Activated CD8-positive, alpha-beta memory T cell treated with anti-CD3 and anti-CD28 coated beads, Interleukin-2, amount 50 U/mL, for 1 hour (primary cell): Measurements from ENCODE around the gene NPAS4.
A peak's percentile ranks its signal among the peaks of the same experiment; 100 is the strongest.
"Not testable (repeated sequence)": the region's sequence is repeated elsewhere in the genome, so short reads cannot be mapped to it uniquely, and the experiment has no call there.

Source experiments
- DNase-seq: peaks from one replicate; pipeline ENCODE4 v3.0.0-alpha.2; 2020; ENCODE audit errors: extremely low read depth

Gene NPAS4

GRCh38 chr11:66454828-66455227 is 34.0 kb downstream of the NPAS4 start:
- no peak for DNase-seq

DNA sequence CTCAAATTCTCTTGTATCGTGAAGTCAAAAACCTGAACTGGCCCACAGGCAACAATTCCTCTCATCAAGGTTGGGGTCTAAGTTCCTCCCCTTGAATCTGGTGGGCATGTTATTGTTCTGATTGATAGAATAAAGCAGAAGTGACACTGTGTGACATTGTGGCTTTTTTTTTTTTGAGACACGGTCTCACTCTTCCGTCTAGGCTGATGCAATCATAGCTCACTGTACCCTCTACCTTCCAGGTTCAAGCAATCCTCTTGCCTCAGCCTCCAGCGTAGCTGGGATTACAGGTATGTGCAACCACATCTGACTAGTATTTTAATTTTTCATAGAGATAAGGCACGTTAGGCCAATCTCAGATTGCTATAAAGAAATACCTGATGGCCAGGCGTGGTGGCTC is 37.0 kb downstream of the NPAS4 start:
- no peak for DNase-seq

DNA sequence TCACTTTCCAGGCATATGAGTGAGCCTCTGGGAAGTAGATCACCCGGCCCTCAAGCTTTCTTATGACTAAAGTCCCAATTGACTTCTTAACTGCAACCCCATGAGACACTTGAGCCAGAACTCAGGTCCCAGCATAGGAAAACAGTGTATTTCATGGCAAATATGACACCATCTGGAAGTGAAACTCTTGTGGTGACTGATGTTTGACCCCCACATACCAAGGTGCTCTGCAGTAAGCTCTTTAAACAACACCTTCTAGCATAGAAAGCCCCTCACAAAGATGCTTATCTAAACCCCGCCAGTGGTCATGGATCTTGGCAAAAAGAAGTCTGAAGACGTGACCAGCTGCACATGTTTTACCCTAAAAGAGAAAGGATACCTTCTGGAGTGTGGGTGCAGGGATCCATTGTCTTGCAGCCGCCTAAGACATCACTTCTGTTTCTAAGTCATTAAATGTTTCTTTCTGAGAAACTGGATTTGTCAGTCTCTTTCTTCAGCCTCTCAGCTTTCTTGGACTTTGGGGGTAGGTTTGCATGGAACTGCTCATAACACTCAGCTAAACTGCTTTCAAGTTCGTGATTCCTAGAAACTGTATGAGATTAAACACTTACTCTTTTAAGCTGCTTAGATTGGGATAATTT is 38.4 kb downstream of the NPAS4 start:
- no peak for DNase-seq

DNA sequence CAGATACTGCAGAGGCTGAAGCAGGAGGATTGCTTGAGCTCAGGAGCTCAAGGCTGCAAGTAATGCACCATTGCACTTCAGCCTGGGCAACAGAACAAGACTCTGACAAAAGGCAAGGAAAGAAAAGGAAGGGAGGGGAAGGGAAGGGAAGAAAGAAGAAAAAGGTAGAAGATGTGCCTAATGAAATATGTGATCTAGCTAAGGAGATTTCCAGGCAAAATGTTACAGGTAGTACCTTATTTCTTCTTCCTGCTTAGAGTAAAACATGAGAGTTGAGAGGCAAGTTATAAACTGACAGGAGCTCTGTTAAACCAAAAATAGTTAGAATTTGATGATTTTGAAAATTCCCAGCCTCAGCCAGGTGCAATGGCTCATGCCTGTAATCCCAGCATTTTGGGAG is 41.2 kb downstream of the NPAS4 start:
- no peak for DNase-seq

DNA sequence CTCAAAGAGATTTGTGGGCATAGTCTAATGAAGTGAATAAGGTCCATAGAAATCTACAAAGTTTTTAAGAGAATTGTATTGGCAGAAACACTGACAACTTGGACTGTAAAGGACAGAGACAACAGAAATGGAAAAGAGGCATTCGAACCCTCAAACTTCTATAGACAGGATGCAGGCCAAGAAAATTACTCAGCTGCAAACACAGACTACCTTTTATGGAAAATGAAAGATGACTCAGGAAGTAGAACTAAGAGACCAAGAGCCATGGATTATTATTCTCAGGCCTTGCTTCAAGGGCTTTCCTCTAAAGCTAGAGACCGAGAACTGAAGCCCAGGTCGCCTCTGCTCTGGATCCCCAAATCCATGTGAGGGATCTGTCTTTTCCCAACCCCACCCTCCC is 42.1 kb downstream of the NPAS4 start:
- DNase-seq = no peak

GRCh38 chr11:66464116-66464515 is 43.3 kb downstream of the NPAS4 start:
- DNase-seq = not testable (repeated sequence)

GRCh38 chr11:66464916-66465315 is 44.1 kb downstream of the NPAS4 start:
- DNase-seq = no peak

DNA sequence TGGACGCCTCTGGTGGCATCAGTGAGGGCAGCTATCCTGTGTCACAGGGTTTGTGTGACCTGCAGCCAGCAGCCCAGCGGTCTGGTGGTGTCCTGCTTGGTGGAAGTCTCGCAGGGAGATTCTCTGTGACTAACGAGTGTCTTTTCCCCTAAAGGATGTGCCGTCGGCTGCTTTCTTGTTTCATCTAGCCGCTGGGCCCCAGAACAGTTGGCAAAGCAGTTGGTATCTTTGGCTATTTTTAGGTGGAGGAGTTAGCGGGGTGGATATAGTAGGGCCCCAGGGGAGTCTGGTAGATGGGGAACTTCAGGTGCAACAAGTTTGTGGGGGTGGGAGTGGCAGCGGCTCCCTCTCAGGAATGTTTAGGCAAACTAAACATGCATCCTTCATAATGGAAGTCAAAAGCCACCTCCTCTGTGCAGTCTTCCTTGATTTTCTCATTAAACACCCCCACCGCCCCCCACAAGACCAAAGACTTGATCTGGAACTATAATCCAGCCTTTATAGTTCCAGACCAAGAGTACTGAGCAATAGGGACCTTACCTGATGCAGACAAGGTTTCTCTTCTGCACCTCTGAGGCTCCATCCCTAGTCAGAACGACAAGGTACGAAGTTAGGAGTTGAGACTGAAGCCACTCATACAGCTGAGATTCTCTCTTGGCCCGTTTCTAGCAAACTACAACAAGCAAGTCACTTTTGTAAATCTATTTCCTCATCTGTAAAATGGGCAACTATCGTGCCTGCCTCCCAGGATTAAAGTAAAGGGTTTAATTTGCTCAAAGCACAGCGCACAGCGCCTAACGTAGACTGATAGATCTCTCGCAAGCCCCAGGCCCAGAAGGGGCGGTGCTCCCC is 44.8 kb downstream of the NPAS4 start:
- no peak for DNase-seq

- DNase-seq = peak; percentile 72
Observed at GRCh38 chr11:66466225-66467033, 45.6 kb downstream of the NPAS4 start, which contains the start of gene PELI3. Gene PELI3 (plus strand): TSS chr11:66466905. CDS start chr11:66468129, 1,224 bp downstream.

GRCh38 chr11:66467034-66467659 is 46.3 kb downstream of the NPAS4 start:
- DNase-seq = no peak

- DNase-seq = no peak
Observed at GRCh38 chr11:66467756-66468155, 46.9 kb downstream of the NPAS4 start.

DNA sequence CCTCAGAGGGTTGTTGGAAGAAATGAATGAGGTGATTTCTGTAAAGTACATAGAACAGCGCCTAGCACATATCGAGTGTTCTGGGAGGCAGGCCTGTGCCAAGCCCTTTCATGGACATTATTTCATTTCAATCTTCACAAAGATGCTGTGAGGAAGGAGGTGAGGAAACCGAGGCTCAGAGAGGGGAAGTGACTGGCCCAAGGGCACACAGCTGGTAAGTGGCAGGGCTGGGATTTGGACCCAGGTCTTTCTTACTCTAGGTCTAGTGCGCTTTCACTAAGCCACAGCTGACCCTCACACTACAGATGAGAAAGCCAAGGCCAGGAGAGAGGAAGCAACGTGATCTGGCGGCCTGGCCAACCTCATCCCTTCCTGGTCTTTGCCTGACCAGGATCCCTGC is 47.9 kb downstream of the NPAS4 start:
- no peak for DNase-seq

- no peak for DNase-seq
Observed at GRCh38 chr11:66469441-66469840, 48.6 kb downstream of the NPAS4 start.

DNA sequence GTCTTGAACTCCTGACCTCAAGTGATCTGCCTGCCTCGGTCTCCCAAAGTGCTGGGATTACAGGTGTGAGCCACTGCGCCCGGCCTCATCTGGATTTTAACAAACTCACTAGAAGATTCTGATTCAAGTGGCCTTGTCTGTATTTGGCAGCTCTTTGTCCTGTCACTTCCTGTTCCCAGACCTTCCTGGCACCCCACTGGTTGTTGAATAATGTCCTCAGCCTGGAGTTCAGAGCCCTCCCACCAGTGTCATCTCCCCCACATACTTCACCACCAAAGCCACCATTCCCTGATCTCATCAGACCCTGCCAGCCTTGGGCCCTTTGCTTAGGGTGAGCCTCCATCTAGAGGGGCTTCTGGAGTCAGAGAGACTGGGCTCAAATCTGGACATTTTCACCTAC is 49.2 kb downstream of the NPAS4 start:
- no peak for DNase-seq

GRCh38 chr11:66471142-66471541 is 50.3 kb downstream of the NPAS4 start:
- DNase-seq = no peak

- no peak for DNase-seq
Observed at GRCh38 chr11:66472054-66472453, 51.2 kb downstream of the NPAS4 start.

DNA sequence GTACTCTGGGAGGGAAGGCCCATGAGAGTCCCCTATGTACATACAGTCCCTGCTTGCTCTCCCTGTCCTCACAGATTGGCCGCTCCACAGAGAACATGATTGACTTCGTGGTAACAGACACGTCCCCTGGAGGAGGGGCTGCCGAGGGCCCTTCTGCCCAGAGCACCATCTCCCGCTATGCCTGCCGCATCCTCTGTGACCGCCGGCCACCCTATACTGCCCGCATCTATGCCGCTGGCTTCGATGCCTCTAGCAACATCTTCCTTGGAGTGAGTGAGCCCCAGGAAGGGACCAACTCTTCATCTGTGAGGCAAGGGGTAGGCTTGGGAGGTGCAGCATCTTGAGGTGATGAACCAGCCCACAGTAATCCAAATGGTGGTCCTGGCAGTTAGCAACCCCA is 52.3 kb downstream of the NPAS4 start:
- DNase-seq = no peak

DNA sequence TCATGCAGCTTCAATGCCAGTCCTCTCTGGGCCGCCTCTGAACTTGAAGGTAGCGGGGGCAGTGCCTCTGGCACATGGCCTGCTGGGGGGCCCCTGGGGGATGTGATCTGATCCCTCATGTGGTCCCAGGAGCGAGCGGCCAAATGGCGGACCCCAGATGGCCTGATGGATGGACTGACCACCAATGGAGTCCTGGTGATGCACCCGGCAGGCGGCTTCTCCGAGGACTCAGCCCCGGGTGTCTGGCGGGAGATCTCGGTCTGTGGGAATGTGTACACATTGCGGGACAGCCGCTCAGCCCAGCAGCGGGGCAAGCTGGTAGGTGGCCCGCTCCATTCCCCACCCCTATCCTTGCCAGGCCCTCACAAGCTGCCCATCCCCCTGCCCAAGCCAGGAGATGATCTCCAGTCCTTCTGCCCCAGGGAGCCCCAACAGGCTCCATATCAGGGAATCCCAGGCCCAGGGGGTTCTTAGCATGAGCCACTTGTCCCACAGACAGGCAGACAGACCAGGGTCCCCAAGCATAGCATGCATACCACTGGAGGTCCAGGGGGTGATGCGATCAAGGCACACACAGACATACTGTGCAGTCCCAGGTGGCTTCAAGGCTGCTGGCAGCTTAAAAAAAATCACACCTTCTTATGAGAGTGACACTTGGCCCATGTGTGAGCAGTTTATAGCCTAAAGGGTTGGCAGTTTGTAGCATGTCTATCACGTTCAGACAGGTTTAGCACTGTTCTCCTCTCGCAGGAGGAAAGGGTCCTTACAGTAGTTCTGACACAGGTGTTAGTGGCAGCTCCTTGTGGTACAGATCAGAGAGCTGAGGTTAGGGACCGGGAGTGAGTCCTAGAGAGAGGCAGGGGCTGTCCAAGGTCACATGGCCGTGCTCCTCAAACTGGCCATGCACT is 53.0 kb downstream of the NPAS4 start:
- no peak for DNase-seq

- no peak for DNase-seq
Observed at GRCh38 chr11:66475349-66476172, 54.7 kb downstream of the NPAS4 start.
